ENCODE measurements around the gene ENOX2. TPM values are rescaled to one million over a fixed set of nuclear protein-coding genes. Genes with fewer than 3 reads are reported as not detected.

The ENOX2 gene
- total RNA-seq, 2 donors from 2014 or later = 16.3 to 20.5 TPM

GRCh38 chrX:130789793-130790192, 113.2 kb downstream of the ENOX2 start:
- no peak overlapping the region for H3K4me3 Mint-ChIP-seq
- no peak overlapping the region for H3K27ac Mint-ChIP-seq
- peaks cover under 1% of the 10 kb centered on the region for H3K27me3 Mint-ChIP-seq (ENCODE audit: low read depth)
- DNase-seq (no peak), ATAC-seq (replicated peaks in 1 of 2) (no peak)
- H3K36me3 Mint-ChIP-seq (ENCODE audit: insufficient read depth in 2 of 2) = no peaks in the 10 kb centered on the region
- H3K4me1 Mint-ChIP-seq (ENCODE audit: low read depth) = no peaks in the 10 kb centered on the region
- no peaks in the 10 kb centered on the region for H3K9me3 Mint-ChIP-seq

DNA sequence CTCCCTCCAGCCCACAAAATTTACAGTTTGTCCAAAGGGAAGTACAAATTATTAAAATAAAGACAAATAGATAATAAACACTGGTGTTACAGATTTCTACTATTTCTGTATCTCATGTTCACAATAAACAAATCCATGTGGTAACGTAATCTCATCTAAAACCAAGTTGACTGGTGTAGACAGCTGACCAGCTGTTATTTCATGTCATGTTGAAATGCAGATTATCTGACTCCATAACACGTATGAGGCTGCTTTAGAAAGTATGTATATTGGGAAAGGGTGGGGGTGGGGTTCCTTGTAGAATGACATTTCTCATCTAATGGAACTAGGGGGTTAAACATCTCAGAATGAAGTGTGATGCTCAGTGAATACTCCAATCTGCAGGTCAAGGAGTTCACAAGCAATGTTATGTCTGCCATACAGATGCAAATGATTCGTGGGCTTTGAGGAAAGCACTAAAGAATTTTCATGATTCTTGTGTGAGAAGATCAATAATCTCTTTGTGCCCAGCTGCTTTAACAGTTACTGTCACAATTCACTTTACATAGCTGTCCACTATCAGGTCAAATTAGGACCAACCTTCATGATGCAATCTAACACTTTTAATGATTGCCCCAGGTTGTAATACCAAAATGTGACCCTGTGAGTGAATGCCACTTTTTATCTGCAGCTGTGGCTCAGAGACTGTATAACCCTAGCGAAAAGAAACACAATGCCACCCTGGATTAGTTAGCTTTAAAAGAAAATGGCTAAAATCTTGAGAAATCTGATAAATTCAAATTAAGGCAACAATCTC, 114.0 kb downstream of the ENOX2 start:
- Mint-ChIP-seq H3K4me3 (no peak overlapping the region), H3K27ac (no peak overlapping the region), H3K36me3 (ENCODE audit: insufficient read depth in 2 of 2) (no peaks in the 10 kb centered on the region), H3K27me3 (ENCODE audit: low read depth) (no peaks in the 10 kb centered on the region), H3K4me1 (ENCODE audit: low read depth) (no peaks in the 10 kb centered on the region), H3K9me3 (no peaks in the 10 kb centered on the region)
- DNase-seq (no peak), ATAC-seq (replicated peaks in 1 of 2) (no peak)

- Mint-ChIP-seq H3K4me3 (no peak overlapping the region), H3K27ac (no peak overlapping the region), H3K27me3 (ENCODE audit: low read depth) (peaks cover 6% of the 10 kb centered on the region), H3K4me1 (ENCODE audit: low read depth) (no peaks in the 10 kb centered on the region), H3K9me3 (no peaks in the 10 kb centered on the region), H3K36me3 (ENCODE audit: insufficient read depth in 2 of 2) (no peaks in the 10 kb centered on the region)
- no peak for ATAC-seq (replicated peaks in 1 of 2)
- DNase-seq = no peak
Measured at GRCh38 chrX:130786030-130786429, 117.0 kb downstream of the ENOX2 start.

DNA sequence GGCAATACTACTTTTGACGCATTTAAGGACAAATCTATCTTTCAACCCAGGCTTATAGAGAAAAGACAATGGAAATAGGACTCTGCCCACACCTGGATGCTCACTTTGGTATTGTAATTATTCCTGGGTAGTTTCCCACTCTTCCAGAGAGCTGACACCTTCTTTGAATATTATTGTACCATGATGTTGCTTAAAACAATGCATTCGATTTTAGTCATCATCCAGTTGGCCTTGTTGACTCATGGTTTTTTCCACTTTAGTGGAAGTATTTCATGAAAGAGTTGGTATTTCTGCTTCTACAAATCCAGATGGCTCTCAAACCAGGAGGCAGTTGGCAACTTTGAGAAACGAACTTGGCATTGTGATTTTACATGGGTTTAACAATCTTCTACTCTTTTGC, 124.2 kb downstream of the ENOX2 start:
- Mint-ChIP-seq H3K27ac (no peak overlapping the region), H3K27me3 (ENCODE audit: low read depth) (peaks cover 26% of the 10 kb centered on the region), H3K4me3 (no peak overlapping the region), H3K36me3 (ENCODE audit: insufficient read depth in 2 of 2) (no peaks in the 10 kb centered on the region), H3K9me3 (peaks cover 0 to 2% of the 10 kb centered on the region in 2 donors), H3K4me1 (ENCODE audit: low read depth) (peaks cover 17% of the 10 kb centered on the region)
- DNase-seq (no peak), ATAC-seq (replicated peaks in 1 of 2) (no peak)

- ATAC-seq (replicated peaks in 1 of 2) = peak; percentile 23 to 31
Measured at GRCh38 chrX:130775849-130776248, 127.2 kb downstream of the ENOX2 start.

DNA sequence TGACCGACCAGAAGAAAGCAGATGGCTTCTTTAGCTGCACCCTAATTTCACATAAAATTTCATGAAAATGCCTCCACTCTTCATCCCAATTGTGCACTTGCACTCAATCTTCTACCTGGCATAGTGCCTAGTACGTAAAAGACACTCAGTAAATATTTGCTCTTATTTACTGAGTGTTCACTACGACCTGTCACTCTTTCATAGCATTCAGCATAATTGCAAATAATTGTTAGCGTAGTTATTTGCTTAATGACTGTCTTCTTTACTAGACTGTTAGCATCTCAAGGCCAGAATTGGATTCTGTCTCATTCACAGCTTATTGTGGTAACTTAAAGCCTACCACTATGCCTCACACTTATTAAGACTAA, 130.2 kb downstream of the ENOX2 start:
- Mint-ChIP-seq H3K27ac (no peak overlapping the region), H3K36me3 (ENCODE audit: insufficient read depth in 2 of 2) (no peaks in the 10 kb centered on the region), H3K27me3 (ENCODE audit: low read depth) (peaks cover 12% of the 10 kb centered on the region), H3K4me3 (no peak overlapping the region), H3K9me3 (no peaks in the 10 kb centered on the region), H3K4me1 (ENCODE audit: low read depth) (peaks cover 36% of the 10 kb centered on the region)
- DNase-seq = no peak
- ATAC-seq (replicated peaks in 1 of 2) = no peak

More at GRCh38 chrX:130775849-130776248, 127.2 kb downstream of the ENOX2 start:
- peaks cover 0 to 2% of the 10 kb centered on the region in 2 donors for H3K9me3 Mint-ChIP-seq
- H3K4me1 Mint-ChIP-seq (ENCODE audit: low read depth) = peaks cover 37% of the 10 kb centered on the region
- H3K4me3 Mint-ChIP-seq = peak overlapping the region in 1 of 2 donors; percentile 16
- H3K36me3 Mint-ChIP-seq (ENCODE audit: insufficient read depth in 2 of 2) = no peaks in the 10 kb centered on the region
- no peak for DNase-seq
- H3K27ac Mint-ChIP-seq = peak overlapping the region; percentile 72
- H3K27me3 Mint-ChIP-seq (ENCODE audit: low read depth) = peaks cover 27% of the 10 kb centered on the region

- Mint-ChIP-seq H3K4me1 (ENCODE audit: low read depth) (peaks cover 36% of the 10 kb centered on the region), H3K27ac (no peak overlapping the region), H3K4me3 (no peak overlapping the region), H3K9me3 (no peaks in the 10 kb centered on the region), H3K27me3 (ENCODE audit: low read depth) (peaks cover 13% of the 10 kb centered on the region), H3K36me3 (ENCODE audit: insufficient read depth in 2 of 2) (peaks cover 0 to 3% of the 10 kb centered on the region in 2 donors)
- DNase-seq (peak in 1 of 2 donors; percentile 3), ATAC-seq (replicated peaks in 1 of 2) (peak; percentile 54 to 75)
Measured at GRCh38 chrX:130772105-130772775, 130.8 kb downstream of the ENOX2 start.

- H3K27me3 Mint-ChIP-seq (ENCODE audit: low read depth) = peaks cover 13% of the 10 kb centered on the region
- H3K36me3 Mint-ChIP-seq (ENCODE audit: insufficient read depth in 2 of 2) = peaks cover 0 to 3% of the 10 kb centered on the region in 2 donors
- peaks cover 36% of the 10 kb centered on the region for H3K4me1 Mint-ChIP-seq (ENCODE audit: low read depth)
- H3K9me3 Mint-ChIP-seq = no peaks in the 10 kb centered on the region
- ATAC-seq (replicated peaks in 1 of 2) (peak; percentile 62 to 66), DNase-seq (peak in 1 of 2 donors; percentile 1)
- peak overlapping the region; percentile 51 for H3K27ac Mint-ChIP-seq
- H3K4me3 Mint-ChIP-seq = peak overlapping the region; percentile 18 to 54
Measured at GRCh38 chrX:130771648-130772047, 131.4 kb downstream of the ENOX2 start.

GRCh38 chrX:130771230-130771629, 131.8 kb downstream of the ENOX2 start:
- H3K9me3 Mint-ChIP-seq = no peaks in the 10 kb centered on the region
- H3K27me3 Mint-ChIP-seq (ENCODE audit: low read depth) = peaks cover 13% of the 10 kb centered on the region
- H3K4me1 Mint-ChIP-seq (ENCODE audit: low read depth) = peaks cover 33% of the 10 kb centered on the region
- H3K36me3 Mint-ChIP-seq (ENCODE audit: insufficient read depth in 2 of 2) = peaks cover 0 to 3% of the 10 kb centered on the region in 2 donors
- peak overlapping the region; percentile 18 to 54 for H3K4me3 Mint-ChIP-seq
- ATAC-seq (replicated peaks in 1 of 2) (peak; percentile 30 to 39), DNase-seq (no peak)
- peak overlapping the region; percentile 51 for H3K27ac Mint-ChIP-seq

GRCh38 chrX:130770615-130771014, 132.4 kb downstream of the ENOX2 start:
- peaks cover 0 to 3% of the 10 kb centered on the region in 2 donors for H3K36me3 Mint-ChIP-seq (ENCODE audit: insufficient read depth in 2 of 2)
- peak overlapping the region in 1 of 2 donors; percentile 40 for H3K4me3 Mint-ChIP-seq
- no peaks in the 10 kb centered on the region for H3K9me3 Mint-ChIP-seq
- H3K27me3 Mint-ChIP-seq (ENCODE audit: low read depth) = peaks cover 13% of the 10 kb centered on the region
- DNase-seq (no peak), ATAC-seq (replicated peaks in 1 of 2) (peak; percentile 54 to 62)
- peaks cover 26% of the 10 kb centered on the region for H3K4me1 Mint-ChIP-seq (ENCODE audit: low read depth)
- H3K27ac Mint-ChIP-seq = no peak overlapping the region

- H3K27me3 Mint-ChIP-seq (ENCODE audit: low read depth) = peaks cover 13% of the 10 kb centered on the region
- no peaks in the 10 kb centered on the region for H3K9me3 Mint-ChIP-seq
- no peak for ATAC-seq (replicated peaks in 1 of 2)
- no peak for DNase-seq
- peaks cover 25% of the 10 kb centered on the region for H3K4me1 Mint-ChIP-seq (ENCODE audit: low read depth)
- H3K36me3 Mint-ChIP-seq (ENCODE audit: insufficient read depth in 2 of 2) = peaks cover 0 to 3% of the 10 kb centered on the region in 2 donors
- no peak overlapping the region for H3K27ac Mint-ChIP-seq
- no peak overlapping the region for H3K4me3 Mint-ChIP-seq
Measured at GRCh38 chrX:130769835-130770234, 133.2 kb downstream of the ENOX2 start.

DNA sequence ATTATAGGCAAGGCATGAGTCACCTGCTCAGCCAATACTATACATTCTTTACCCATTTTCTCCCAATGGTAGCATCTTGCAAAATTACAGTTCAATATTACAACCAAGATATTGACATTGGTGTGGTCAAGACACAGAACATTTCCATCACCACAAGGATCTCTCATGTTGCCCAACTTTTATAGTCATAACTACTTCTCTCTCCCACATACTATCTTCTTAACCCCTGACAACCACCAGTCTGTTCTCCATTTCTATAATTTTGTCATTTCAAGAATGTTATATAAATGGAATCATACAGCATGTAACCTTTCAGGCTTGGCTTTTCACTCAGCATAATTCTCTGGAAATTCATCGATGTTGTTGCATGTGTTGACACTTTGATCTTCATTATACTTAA, 144.9 kb downstream of the ENOX2 start:
- H3K36me3 Mint-ChIP-seq (ENCODE audit: insufficient read depth in 2 of 2) = peaks cover 0 to 2% of the 10 kb centered on the region in 2 donors

GRCh38 chrX:130756233-130756632, 146.8 kb downstream of the ENOX2 start:
- no peaks in the 10 kb centered on the region for H3K9me3 Mint-ChIP-seq
- H3K27me3 Mint-ChIP-seq (ENCODE audit: low read depth) = no peaks in the 10 kb centered on the region
- H3K27ac Mint-ChIP-seq = no peak overlapping the region
- ATAC-seq (replicated peaks in 1 of 2) (no peak), DNase-seq (no peak)
- H3K4me1 Mint-ChIP-seq (ENCODE audit: low read depth) = peaks cover 6% of the 10 kb centered on the region
- no peak overlapping the region for H3K4me3 Mint-ChIP-seq
- H3K36me3 Mint-ChIP-seq (ENCODE audit: insufficient read depth in 2 of 2) = peaks cover 0 to 2% of the 10 kb centered on the region in 2 donors

More for the DNA sequence above, 144.9 kb downstream of the ENOX2 start:
- no peaks in the 10 kb centered on the region for H3K9me3 Mint-ChIP-seq
- ATAC-seq (replicated peaks in 1 of 2) = peak; percentile 60 to 75
- H3K4me3 Mint-ChIP-seq = no peak overlapping the region
- no peak overlapping the region for H3K27ac Mint-ChIP-seq
- H3K4me1 Mint-ChIP-seq (ENCODE audit: low read depth) = peaks cover 6% of the 10 kb centered on the region
- DNase-seq = no peak
- no peaks in the 10 kb centered on the region for H3K27me3 Mint-ChIP-seq (ENCODE audit: low read depth)

Data from activated T-cell treated with anti-CD3 and anti-CD28 coated beads, Interleukin-2, amount 50 U/mL, for 72 hours (primary cell).